ENCODE measurements around the gene TFDP1. TPM values are rescaled to one million over a fixed set of nuclear protein-coding genes. Genes with fewer than 3 reads are reported as not detected.

Gene TFDP1
- total RNA-seq, 2 experiments from 2014 or later: 17.6 to 20.0 TPM

DNA sequence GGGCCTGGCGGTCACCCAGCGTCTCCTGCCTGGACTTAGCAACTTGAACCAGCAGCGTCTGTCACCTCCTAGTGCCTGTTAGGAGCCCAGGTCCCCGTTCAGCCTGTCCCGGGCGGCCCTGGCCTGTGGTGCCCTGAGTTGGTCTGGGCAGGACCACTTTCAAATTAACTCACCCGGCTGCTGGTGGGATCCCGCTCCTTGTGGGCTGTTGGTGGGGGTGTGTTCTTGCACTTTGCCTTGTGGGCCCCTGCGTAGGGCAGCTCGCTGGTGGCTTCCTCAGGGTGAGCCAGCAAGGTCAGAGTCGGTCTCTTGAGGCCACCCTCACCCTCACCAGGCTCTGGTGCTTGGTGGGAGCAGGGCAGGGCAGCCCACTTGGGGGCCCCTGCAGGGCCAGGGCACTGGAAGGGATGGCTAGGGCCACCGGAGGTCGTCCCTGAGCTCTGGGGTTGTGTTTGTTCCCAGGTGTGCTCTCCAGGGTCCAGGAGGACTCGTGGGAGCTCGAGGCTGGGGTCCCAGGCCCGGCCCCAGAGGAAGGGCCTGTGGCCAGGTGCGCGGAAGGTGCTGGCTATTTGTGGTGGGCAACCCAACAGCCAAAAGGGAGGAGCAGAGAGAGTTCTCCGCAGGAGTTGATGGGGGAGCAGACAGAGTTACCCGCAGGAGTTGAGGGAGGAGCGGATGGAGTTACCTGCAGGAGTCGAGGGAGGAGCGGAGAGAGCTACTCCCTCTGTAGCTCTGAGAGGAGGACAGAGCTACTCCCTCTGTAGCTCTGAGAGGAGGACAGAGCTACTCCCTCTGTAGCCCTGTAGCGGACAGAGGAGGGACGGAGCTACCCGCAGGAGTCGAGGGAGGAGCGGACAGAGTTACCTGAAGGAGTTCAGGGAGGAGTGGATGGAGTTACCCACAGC is 16.9 kb downstream of the TFDP1 start:
- no peak overlapping the region for H3K27ac ChIP-seq (ENCODE audit: low read depth in 1 of 2, low read length in 2 of 2)
- Mint-ChIP-seq H3K27me3 (no peaks in the 10 kb centered on the region), H3K9me3 (no peaks in the 10 kb centered on the region), H3K4me1 (ENCODE audit: low read depth) (no peaks in the 10 kb centered on the region), H3K36me3 (ENCODE audit: low read depth) (peaks cover 19% of the 10 kb centered on the region), H3K4me3 (no peak overlapping the region), H3K27ac (no peak overlapping the region)
- TF ChIP-seq CTCF (IDR thresholded peaks at IDR 0.05): no peak
- DNase-seq (no peak), ATAC-seq (ENCODE audit: poor library complexity) (no peak)
- H3K4me1 ChIP-seq (ENCODE audit: insufficient read depth, low read length): no peaks in the 10 kb centered on the region
- ChIA-PET POLR2A (no interaction called here), CTCF (no interaction called here)
- peaks cover 0 to 25% of the 10 kb centered on the region in 2 experiments for H3K9me3 ChIP-seq (ENCODE audit: control insufficient read depth in 1 of 2, insufficient read depth in 1 of 2, low read length in 2 of 2)
- H3K4me3 ChIP-seq (ENCODE audit: low read length): no peak overlapping the region
- H3K27me3 ChIP-seq (ENCODE audit: control insufficient read depth in 1 of 2, insufficient read depth in 2 of 2, low read length in 2 of 2): no peaks in the 10 kb centered on the region
- intact Hi-C loops (cut with DNase I, micrococcal nuclease): no loop called here
- peaks cover 17% of the 10 kb centered on the region for H3K36me3 ChIP-seq (ENCODE audit: insufficient read depth, low read length)

DNA sequence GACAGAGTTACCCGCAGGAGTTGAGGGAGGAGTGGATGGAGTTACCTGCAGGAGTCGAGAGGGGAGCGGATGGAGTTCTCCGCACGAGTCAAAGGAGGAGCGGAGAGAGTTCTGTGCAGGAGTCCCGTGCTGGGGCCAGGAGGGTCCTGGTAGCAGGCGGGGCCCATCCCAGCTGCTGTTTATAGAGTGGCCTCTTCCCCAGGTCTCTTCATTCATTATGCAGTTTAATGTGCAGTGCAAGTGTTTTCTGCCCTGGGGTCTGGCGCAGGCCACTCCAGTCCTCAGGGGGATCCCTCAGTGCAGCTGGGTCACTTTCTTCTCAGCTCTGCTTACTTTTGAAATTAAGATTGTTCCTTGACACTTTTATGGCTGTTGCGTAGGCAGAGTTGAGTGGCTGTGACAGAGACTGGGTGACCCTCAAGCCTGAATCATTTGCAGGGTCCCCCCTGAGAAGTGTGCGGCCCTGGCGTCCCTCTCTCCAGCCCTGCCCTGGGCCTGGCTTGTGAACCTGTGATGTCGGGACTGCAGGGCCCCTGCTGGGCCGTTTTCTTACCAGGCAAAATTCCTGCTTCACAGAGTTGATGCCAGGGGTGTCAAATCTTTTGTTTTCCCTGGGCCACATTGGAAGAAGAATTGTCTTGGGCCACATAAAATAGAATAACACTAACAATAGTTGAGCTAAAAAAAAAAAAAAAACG is 17.9 kb downstream of the TFDP1 start:
- H3K9me3 Mint-ChIP-seq: no peaks in the 10 kb centered on the region
- intact Hi-C loops (cut with DNase I, micrococcal nuclease): no loop called here
- no peak for TF ChIP-seq CTCF (IDR thresholded peaks at IDR 0.05)
- H3K4me3 Mint-ChIP-seq: no peak overlapping the region
- ChIA-PET CTCF (interaction anchor here (0.6 kb wide), 1 partner anchor 673 kb away, joined by 3 read pairs; no protein-coding TSS in a partner anchor), POLR2A (no interaction called here)
- Histone ChIP-seq H3K9me3 (ENCODE audit: control insufficient read depth in 1 of 2, insufficient read depth in 1 of 2, low read length in 2 of 2) (peaks cover 0 to 23% of the 10 kb centered on the region in 2 experiments), H3K4me3 (ENCODE audit: low read length) (no peak overlapping the region), H3K27me3 (ENCODE audit: control insufficient read depth in 1 of 2, insufficient read depth in 2 of 2, low read length in 2 of 2) (no peaks in the 10 kb centered on the region), H3K36me3 (ENCODE audit: insufficient read depth, low read length) (peaks cover 12% of the 10 kb centered on the region), H3K4me1 (ENCODE audit: insufficient read depth, low read length) (no peaks in the 10 kb centered on the region), H3K27ac (ENCODE audit: low read depth in 1 of 2, low read length in 2 of 2) (no peak overlapping the region)
- no peak for DNase-seq
- ATAC-seq (ENCODE audit: poor library complexity): no peak
- no peaks in the 10 kb centered on the region for H3K4me1 Mint-ChIP-seq (ENCODE audit: low read depth)
- H3K27ac Mint-ChIP-seq: peak overlapping the region; percentile 33
- H3K27me3 Mint-ChIP-seq: no peaks in the 10 kb centered on the region
- peaks cover 19% of the 10 kb centered on the region for H3K36me3 Mint-ChIP-seq (ENCODE audit: low read depth)

DNA sequence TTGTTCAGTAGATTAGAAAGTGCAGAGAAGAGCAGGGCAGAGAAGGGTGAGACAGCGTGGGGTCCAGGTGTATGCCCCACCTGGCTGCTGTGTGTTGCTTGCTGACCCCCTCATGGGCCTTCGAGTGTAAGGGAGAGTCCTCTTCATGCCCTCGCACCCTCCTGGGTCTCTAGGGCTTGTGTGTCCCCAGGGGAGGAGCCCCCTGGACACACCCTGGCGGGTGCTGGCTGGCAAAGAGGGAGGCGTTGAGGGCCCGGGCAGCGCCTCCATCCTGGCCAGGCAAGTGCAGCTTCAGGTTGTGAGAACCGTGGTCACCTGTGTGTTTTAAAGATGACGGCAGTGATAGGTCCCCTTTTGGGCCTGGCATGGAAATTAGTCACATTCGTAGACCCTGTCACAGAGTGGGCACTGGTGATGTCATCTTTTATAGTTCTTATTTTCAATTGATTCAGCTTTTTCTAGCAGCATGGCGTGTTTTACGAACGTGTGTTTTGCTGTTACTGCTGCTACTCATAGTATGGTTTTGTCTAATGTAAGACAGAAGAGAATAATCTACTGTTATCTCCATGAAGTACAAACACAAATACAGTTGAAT is 18.7 kb downstream of the TFDP1 start:
- Mint-ChIP-seq H3K36me3 (ENCODE audit: low read depth) (peaks cover 19% of the 10 kb centered on the region), H3K27ac (no peak overlapping the region), H3K27me3 (no peaks in the 10 kb centered on the region), H3K9me3 (no peaks in the 10 kb centered on the region), H3K4me3 (no peak overlapping the region), H3K4me1 (ENCODE audit: low read depth) (no peaks in the 10 kb centered on the region)
- POLR2A ChIA-PET: no interaction called here
- Histone ChIP-seq H3K4me3 (ENCODE audit: low read length) (no peak overlapping the region), H3K9me3 (ENCODE audit: control insufficient read depth in 1 of 2, insufficient read depth in 1 of 2, low read length in 2 of 2) (peaks cover 0 to 19% of the 10 kb centered on the region in 2 experiments), H3K27ac (ENCODE audit: low read depth in 1 of 2, low read length in 2 of 2) (no peak overlapping the region), H3K4me1 (ENCODE audit: insufficient read depth, low read length) (no peaks in the 10 kb centered on the region), H3K36me3 (ENCODE audit: insufficient read depth, low read length) (peaks cover 5% of the 10 kb centered on the region), H3K27me3 (ENCODE audit: control insufficient read depth in 1 of 2, insufficient read depth in 2 of 2, low read length in 2 of 2) (no peaks in the 10 kb centered on the region)
- intact Hi-C loops (cut with DNase I, micrococcal nuclease): no loop called here
- DNase-seq (no peak), ATAC-seq (ENCODE audit: poor library complexity) (no peak)
- TF ChIP-seq CTCF (IDR thresholded peaks at IDR 0.05): no peak
- CTCF ChIA-PET: interaction anchor here (0.6 kb wide), 1 partner anchor 673 kb away, joined by 3 read pairs; no protein-coding TSS in a partner anchor

All from CD4-positive, alpha-beta T cell (primary cell).